ENCODE data around the gene GDI2. TPM values are rescaled to one million over a fixed set of nuclear protein-coding genes. Genes with fewer than 3 reads are reported as not detected.
A peak's percentile ranks its signal among the peaks of the same experiment; 100 is the strongest.

The GDI2 gene
- total RNA-seq, 1 donor from 2014 or later, result 173 TPM

GRCh38 chr10:5818048-5818331 lies 4.8 kb upstream of the GDI2 start:
- Histone ChIP-seq H3K27ac (no peak overlapping the region), H3K36me3 (no peaks in the 10 kb centered on the region), H3K4me1 (peaks cover 0 to 9% of the 10 kb centered on the region in 2 donors), H3K27me3 (no peaks in the 10 kb centered on the region), H3K9me3 (no peaks in the 10 kb centered on the region), H3K4me3 (no peak overlapping the region)
- intact Hi-C loops (cut with DNase I), result loop anchor here (10.0 kb wide), 1 partner anchor 373 kb away; no protein-coding TSS in a partner anchor
- no peak for DNase-seq (ENCODE audit: low spot score in 2 of 2)
- no peak for TF ChIP-seq CTCF (IDR thresholded peaks at IDR 0.05)

- no peak for TF ChIP-seq CTCF (IDR thresholded peaks at IDR 0.05)
- no peaks in the 10 kb centered on the region for H3K9me3 ChIP-seq
- H3K4me3 ChIP-seq, result no peak overlapping the region
- H3K4me1 ChIP-seq, result peaks cover 0 to 9% of the 10 kb centered on the region in 2 donors
- H3K27me3 ChIP-seq, result no peaks in the 10 kb centered on the region
- DNase-seq (ENCODE audit: low spot score in 2 of 2), result no peak
- no peak overlapping the region for H3K27ac ChIP-seq
- H3K36me3 ChIP-seq, result no peaks in the 10 kb centered on the region
- intact Hi-C loops (cut with DNase I), result loop anchor here (10.0 kb wide), 1 partner anchor 373 kb away; no protein-coding TSS in a partner anchor
Measured at GRCh38 chr10:5817322-5818047, 4.3 kb upstream of the GDI2 start.

- intact Hi-C loops (cut with DNase I), result loop anchor here (10.0 kb wide), 1 partner anchor 371 kb away; no protein-coding TSS in a partner anchor
- Histone ChIP-seq H3K27me3 (no peaks in the 10 kb centered on the region), H3K9me3 (no peaks in the 10 kb centered on the region), H3K27ac (no peak overlapping the region), H3K4me3 (no peak overlapping the region), H3K4me1 (peaks cover 0 to 14% of the 10 kb centered on the region in 2 donors), H3K36me3 (no peaks in the 10 kb centered on the region)
- no peak for DNase-seq (ENCODE audit: low spot score in 2 of 2)
- no peak for TF ChIP-seq CTCF (IDR thresholded peaks at IDR 0.05)
Measured at GRCh38 chr10:5816170-5816569, 2.9 kb upstream of the GDI2 start.

GRCh38 chr10:5814110-5815107 lies 1.2 kb upstream of the GDI2 start:
- no peaks in the 10 kb centered on the region for H3K36me3 ChIP-seq
- H3K9me3 ChIP-seq, result no peaks in the 10 kb centered on the region
- H3K27me3 ChIP-seq, result no peaks in the 10 kb centered on the region
- H3K27ac ChIP-seq, result peak overlapping the region; percentile 95 to 98
- intact Hi-C loops (cut with DNase I), result loop anchor here (5.0 to 10.0 kb wide), 2 partner anchors 370 to 997 kb away; no protein-coding TSS in a partner anchor
- no peak for TF ChIP-seq CTCF (IDR thresholded peaks at IDR 0.05)
- no peak for DNase-seq (ENCODE audit: low spot score in 2 of 2)
- H3K4me1 ChIP-seq, result peaks cover 0 to 28% of the 10 kb centered on the region in 2 donors
- peak overlapping the region; percentile 87 to 90 for H3K4me3 ChIP-seq

- peaks cover 0 to 32% of the 10 kb centered on the region in 2 donors for H3K4me1 ChIP-seq
- DNase-seq (ENCODE audit: low spot score in 2 of 2), result no peak
Measured at GRCh38 chr10:5813091-5813340, 218 bp downstream of the GDI2 start.

More at GRCh38 chr10:5813091-5813340, 218 bp downstream of the GDI2 start:
- intact Hi-C loops (cut with DNase I), result loop anchor here (1.0 to 10.0 kb wide), 6 partner anchors 60 to 996 kb away; partner anchors contain the start of genes ANKRD16, RBM17 and TASOR2
- Histone ChIP-seq H3K27me3 (no peaks in the 10 kb centered on the region), H3K36me3 (no peaks in the 10 kb centered on the region), H3K27ac (peak overlapping the region; percentile 95 to 98), H3K9me3 (no peaks in the 10 kb centered on the region), H3K4me3 (peak overlapping the region; percentile 87 to 90)
- no peak for TF ChIP-seq CTCF (IDR thresholded peaks at IDR 0.05)

All from ascending aorta (tissue), 2 donors.